LNCaP clone FGC (cell line): Measurements from ENCODE around the gene SYNGR4.
A peak's percentile ranks its signal among the peaks of the same experiment; 100 is the strongest.
"Not testable (repeated sequence)": the region's sequence is repeated elsewhere in the genome, so short reads cannot be mapped to it uniquely, and the experiment has no call there.

Experiments used
- DNase-seq: peaks from one replicate; pipeline ENCODE4 v3.0.0-alpha.2; 2011; ENCODE audit warnings: low read depth
- H3K4me3 ChIP-seq: 2 replicates; pipeline ENCODE4 v1.5.1; 2011; ENCODE audit warnings: mild to moderate bottlenecking, low read depth, low read length, control low read depth
- TF ChIP-seq, protein P1 (sequence below): IDR thresholded peaks from 2 replicates; pipeline ENCODE4 v1.5.1; 2012; ENCODE audit warnings: mild to moderate bottlenecking; ENCODE audit not compliant: control insufficient read depth, insufficient read depth; ENCODE audit errors: extremely low read depth

SYNGR4 gene

DNA sequence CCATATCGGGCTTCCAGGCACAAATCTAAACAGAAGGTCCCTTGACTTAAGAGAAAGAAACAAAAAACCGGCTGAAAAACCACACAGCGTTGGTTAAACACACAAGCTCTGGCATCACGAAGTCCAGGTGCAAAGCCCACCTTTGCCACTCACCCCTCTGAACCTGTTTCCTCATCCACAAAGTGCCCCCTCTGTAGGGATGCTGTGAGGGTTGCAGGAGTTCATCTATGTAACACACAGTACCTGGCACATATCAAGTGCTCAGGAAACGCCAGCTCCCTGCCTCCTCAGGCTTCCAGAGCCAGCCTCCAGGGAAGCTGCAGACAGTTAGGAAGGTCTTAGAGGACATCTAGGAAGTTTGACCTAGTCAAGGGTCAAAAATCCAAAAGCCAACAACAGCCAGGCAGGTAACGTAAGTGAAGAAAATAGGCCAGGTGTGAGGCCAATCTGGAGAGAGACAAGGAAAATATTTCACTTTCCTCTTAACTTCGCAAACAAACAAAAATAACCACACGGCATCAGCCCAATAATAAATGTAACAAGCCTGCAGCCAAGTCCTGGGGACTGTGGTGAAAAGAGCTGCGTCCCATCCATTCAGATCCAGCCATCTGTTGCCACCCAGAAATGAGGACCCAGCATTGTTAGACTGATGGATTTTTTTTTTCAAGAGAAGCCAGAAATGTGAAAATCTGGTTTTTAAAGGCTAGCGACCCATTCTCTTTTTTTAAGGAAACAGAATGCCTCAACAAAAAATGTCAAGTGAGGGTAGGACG, 17.2 kb downstream of the SYNGR4 start:
- TF ChIP-seq, protein P1, sequence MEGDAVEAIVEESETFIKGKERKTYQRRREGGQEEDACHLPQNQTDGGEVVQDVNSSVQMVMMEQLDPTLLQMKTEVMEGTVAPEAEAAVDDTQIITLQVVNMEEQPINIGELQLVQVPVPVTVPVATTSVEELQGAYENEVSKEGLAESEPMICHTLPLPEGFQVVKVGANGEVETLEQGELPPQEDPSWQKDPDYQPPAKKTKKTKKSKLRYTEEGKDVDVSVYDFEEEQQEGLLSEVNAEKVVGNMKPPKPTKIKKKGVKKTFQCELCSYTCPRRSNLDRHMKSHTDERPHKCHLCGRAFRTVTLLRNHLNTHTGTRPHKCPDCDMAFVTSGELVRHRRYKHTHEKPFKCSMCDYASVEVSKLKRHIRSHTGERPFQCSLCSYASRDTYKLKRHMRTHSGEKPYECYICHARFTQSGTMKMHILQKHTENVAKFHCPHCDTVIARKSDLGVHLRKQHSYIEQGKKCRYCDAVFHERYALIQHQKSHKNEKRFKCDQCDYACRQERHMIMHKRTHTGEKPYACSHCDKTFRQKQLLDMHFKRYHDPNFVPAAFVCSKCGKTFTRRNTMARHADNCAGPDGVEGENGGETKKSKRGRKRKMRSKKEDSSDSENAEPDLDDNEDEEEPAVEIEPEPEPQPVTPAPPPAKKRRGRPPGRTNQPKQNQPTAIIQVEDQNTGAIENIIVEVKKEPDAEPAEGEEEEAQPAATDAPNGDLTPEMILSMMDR: no peak
- H3K4me3 ChIP-seq: no peak overlapping the region
- no peak for DNase-seq

DNA sequence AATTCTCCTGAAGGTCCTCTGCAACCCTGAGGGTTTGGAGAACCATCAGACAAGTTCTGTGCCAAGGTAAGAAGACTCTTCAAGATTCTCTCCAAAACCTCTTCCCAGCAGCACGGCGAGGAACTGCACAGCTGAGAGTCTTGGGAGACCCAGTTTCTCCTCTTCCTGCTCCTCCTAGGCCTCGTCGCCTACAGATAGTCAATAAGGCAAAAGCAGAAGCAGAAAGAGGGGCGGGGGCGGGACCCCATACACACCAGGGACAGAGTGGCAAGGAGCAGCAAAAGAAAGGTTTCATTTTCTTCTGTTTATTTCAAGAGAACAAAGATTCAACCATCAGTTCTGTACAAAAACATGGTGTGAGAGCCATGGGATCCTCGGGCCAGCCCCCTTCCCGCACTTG, 18.1 kb downstream of the SYNGR4 start:
- no peak for DNase-seq
- H3K4me3 ChIP-seq: no peak overlapping the region
- TF ChIP-seq, protein P1: no peak

DNA sequence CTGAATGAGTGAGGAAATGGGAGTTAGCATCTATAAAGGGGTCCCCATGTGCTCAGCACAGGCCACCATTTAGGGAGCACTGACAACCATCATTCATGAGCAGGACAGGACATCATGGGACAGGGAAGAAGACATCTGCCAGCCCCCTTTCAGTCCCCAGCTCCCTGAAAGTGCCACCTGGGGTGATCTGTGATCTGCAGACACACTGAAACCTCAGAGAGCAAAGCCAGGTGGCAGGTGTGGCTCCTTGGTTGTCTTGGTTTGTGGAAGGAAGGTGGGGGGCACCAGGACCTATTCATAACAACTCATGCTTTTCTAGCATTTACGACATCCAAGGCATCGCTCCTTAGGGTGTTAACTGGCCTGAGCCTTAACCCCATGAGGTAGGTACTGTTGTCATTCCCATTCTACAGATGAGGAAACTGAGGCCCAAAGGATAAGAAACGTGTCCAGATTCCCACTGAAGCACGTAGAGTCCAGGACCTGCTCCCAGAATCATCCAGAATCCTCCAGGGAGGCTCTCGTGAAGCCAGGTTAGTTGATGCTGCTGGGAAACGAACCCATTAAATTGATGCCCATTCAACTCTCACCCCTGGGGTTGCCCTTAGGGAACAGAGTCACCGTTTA, 21.4 kb downstream of the SYNGR4 start:
- H3K4me3 ChIP-seq: no peak overlapping the region
- TF ChIP-seq, protein P1: no peak
- DNase-seq: no peak

DNA sequence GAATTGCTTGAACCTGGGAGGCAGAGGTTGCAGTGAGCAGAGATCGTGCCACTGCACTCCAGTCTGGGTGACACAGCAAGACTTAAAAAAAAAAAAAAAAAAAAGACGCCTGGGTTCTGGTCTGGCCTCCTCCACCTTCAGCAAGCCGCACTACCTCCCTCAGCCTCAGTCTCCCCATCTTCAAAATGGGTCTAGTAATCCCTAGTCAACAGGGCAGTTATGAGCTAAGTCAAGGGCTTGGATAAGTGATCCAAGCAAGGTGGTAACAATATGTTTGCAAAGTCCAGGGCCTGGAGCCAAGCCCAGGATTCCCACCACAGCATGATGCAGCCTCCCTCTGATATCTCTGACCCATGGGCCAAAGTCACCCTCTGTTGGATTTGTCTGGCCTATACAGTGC, 22.8 kb downstream of the SYNGR4 start:
- TF ChIP-seq, protein P1: no peak
- no peak for DNase-seq
- H3K4me3 ChIP-seq: no peak overlapping the region

DNA sequence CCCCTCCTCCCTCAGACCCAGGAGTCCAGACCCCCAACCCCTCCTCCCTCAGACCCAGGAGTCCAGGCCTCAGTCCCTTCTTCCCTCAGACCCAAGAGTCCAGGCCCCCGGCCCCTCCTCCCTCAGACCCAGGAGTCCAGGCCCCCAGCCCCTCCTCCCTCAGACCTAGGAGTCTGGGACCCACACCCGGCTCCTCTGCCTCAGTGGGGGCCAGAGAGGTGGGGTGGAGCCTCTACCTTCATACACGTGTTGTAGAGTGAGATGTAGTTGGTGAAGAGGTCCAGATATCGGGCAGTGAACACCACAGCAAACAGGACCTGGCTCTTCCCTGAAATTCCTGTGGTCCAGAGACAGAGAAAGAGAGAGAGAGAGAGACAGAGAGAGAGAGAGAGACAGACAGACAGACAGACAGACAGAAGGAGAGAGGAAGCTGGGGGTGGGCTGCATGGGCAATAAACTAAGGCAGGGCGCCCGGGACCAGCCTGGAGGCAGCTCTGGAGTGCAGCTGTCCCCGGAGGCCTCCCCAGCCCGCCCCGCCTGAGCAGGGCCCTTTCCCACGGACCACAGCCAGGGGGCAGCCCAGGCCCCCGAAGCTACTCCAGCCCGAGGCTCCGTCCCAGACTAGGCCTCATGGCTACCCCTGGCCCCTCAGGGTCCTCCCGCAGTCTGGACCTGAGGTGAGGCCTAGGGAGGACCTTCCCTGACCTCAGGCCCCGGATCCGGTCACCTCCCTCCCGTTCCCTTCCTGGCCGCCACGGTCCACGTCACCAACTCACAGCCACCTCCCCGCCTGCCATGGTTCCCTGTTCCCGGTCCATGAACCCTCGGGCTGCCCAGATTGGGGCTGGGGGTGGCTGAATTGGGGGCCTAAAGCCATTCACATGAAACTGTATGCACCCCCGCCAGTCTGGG, 26.3 kb downstream of the SYNGR4 start:
- TF ChIP-seq, protein P1: 0 out of 2 replicates have a peak, but pooled peaks have one; percentile 12
- DNase-seq: no peak
- peak overlapping the region; percentile 85 for H3K4me3 ChIP-seq

DNA sequence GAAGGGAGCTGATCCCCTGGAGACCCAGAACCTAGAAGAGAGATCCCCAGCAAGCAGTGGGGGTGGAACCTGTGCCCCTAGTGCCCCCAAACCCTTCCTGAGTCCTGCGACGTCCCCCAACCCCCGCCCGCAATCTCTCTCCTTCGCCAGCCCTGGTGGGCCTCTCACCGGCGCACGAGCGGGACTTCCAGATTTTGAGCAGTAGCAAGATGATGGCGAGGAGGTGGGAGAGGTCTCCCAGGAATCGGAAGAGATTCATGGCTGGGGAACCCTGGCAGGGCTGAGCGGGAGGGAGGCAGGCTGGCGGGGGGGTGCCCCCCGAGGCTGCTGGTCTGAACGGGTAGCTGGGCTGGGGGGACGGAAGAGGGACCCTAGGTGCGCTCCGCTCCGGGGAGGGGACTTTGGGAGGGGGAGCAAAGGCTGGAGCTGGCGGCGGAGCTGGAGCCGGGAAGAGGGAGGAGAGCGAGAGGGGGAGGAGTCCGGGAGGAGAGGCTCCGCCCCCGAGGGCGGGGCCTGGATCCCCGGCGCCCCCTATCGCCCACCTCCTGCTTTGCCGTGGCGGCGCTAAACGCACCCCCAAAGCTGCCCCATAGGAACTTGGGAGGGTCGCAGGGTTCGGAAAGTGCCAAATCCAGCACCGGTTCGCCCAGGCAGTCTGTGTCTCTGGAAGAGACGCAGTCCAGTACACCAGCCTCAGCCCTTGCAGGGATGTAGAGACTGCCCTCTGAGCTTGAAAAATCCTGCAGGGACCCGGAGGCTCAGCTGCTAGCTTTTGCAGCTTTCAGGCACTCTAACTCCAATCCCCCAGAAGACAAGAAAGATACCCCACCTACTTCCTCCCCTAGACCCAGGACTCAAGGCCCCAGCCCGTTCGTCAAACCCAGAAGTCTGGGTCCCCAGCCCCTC, 27.2 kb downstream of the SYNGR4 start, which contains the start of gene KDELR1:
KDELR1 (minus strand) TSS at position 452 of the 906 bp plus-strand sequence; CDS start at position 259, 193 bp downstream.
- peak within 1 kb of the TSS; percentile 85 for H3K4me3 ChIP-seq
- TF ChIP-seq, protein P1: peak; percentile 56
- DNase-seq: no peak

DNA sequence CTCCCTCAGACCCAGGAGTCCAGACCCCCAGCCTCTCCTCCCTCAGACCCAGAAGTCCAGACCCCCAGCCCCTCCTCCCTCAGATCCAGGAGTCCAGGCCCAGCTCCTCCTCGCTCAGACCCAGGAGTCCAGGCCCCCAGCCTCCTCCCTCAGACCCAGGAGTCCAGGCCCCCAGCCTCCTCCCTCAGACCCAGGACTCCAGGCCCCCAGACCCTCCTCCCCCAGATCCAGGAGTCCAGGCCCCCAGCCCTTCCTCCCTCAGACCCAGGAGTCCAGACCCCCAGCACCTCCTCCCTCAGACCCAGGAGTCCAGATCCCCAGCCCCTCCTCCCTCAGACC, 27.8 kb downstream of the SYNGR4 start:
- DNase-seq, H3K4me3 ChIP-seq: not testable (repeated sequence)
